ENCODE data around the gene UIMC1.
A peak's percentile ranks its signal among the peaks of the same experiment; 100 is the strongest.

- TF ChIP-seq POLR2A (IDR thresholded peaks at IDR 0.05) (peak in 1 of 2 donors; percentile 44), CTCF (IDR thresholded peaks at IDR 0.05) (no peak)
Observed at GRCh38 chr5:177006265-177006972, at the start of gene UIMC1.
